DOHH2 (cell line): ENCODE measurements around the gene TMEM33.

Experiments used
- CTCF ChIP-seq: fragments of 200-600 bp; sonication (generic); IDR thresholded peaks from one replicate; pipeline ENCODE4 v1.5.1; 2014; ENCODE audit warnings: antibody characterized with exemption, mild to moderate bottlenecking, low read depth, low read length; ENCODE audit not compliant: poor library complexity, severe bottlenecking
- EZH2phosphoT487 ChIP-seq: fragments of 200-600 bp; sonication (generic); IDR thresholded peaks from 2 replicates; pipeline ENCODE4 v1.6.1; 2017; ENCODE audit warnings: borderline replicate concordance, mild to moderate bottlenecking, antibody characterized with exemption, low read length, moderate library complexity, mixed read lengths

DNA sequence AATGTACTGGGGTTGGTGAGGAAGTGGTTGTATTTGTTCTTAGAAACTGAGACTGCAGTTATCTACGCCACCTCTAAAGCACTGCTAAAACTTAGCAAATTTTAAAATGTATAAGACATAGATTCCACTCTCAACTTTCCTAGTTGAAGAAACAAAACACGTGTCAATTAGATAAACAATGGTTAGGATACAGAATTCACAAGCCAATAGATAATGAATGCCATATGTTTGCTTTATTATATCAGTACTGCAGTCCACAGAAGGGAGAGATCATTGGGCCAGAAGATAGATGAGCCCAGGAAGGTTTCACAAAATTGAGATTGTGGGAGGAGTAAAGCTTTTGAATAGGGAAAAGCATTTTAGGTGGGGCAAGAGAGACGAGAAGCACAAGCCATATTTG, 14.3 kb downstream of the TMEM33 start:
- TF ChIP-seq CTCF (no peak), EZH2phosphoT487 (no peak)
